K562 (cell line): ENCODE measurements around the gene COPB2. TPM values are rescaled to one million over a fixed set of nuclear protein-coding genes. Genes with fewer than 3 reads are reported as not detected.

Source experiments
- ATAC-seq: fragments of 200-7000 bp; cut with Tn5 transposase; 3 replicates; pipeline ENCODE4 v1.9.1; 2020; ENCODE audit warnings: moderate library complexity
- BruUV-seq: library from RNA; stranded (reverse); fragments of 400-500 nt; replicated peaks from 2 replicates; lab custom pipeline; 2021; lab: Mats Ljungman, UMichigan
- CTCF ChIA-PET: fragments of 300-600 bp; formaldehyde crosslinking; extraction: SDS; loops from one replicate; lab custom pipeline; 2021; ENCODE audit warnings: low intra/inter-chr PET ratio; lab: Yijun Ruan, JAX
- POLR2A ChIA-PET: fragments of 300-600, 350-650 bp; sonication (Branson Sonifier 250); formaldehyde crosslinking; extraction: SDS; loops from one replicate; lab custom pipeline; 2021; ENCODE audit warnings: antibody characterized with exemption, inconsistent platforms; lab: Yijun Ruan, JAX
- DNase-seq, 4 experiments: peaks; one replicate each; pipeline versions ENCODE4 v3.0.0 to v3.0.0-alpha.2; 2011 to 2018; ENCODE audit warnings: low spot score in 3 of 4, mixed read lengths in 3 of 4; ENCODE audit errors: extremely low read depth in 1 of 4
- FAIRE-seq: peaks from 2 replicates; lab custom pipeline; 2011; peaks lifted over from hg19 to GRCh38; lab: Jason Lieb, UNC
- H2AFZ ChIP-seq: 2 replicates; pipeline ENCODE4 v1.6.0; 2011; ENCODE audit warnings: low read depth, low read length, control low read depth, inconsistent platforms
- H3K27ac ChIP-seq: fragments of 200-600 bp; 3 replicates; pipeline ENCODE4 v1.8.0; 2011; ENCODE audit warnings: low read depth, mild to moderate bottlenecking, control low read depth, inconsistent platforms, low read length, moderate library complexity, mixed read lengths; ENCODE audit errors: extremely low read depth
- H3K27me3 ChIP-seq, 2 experiments: fragments of 300-600 bp in 1 of 2; 2 replicates in 1 of 2; 3 replicates in 1 of 2; pipeline versions ENCODE4 v1.6.0 to v1.8.0; 2011; ENCODE audit warnings: inconsistent platforms in 2 of 2, low read length in 2 of 2, mild to moderate bottlenecking in 1 of 2, mixed read lengths in 1 of 2, moderate library complexity in 1 of 2; ENCODE audit not compliant: control insufficient read depth in 2 of 2, insufficient read depth in 2 of 2
- H3K36me3 ChIP-seq: fragments of 300-600 bp; 3 replicates; pipeline ENCODE4 v1.8.0; 2011; ENCODE audit warnings: mild to moderate bottlenecking, low read length, inconsistent platforms; ENCODE audit not compliant: control insufficient read depth, insufficient read depth
- H3K4me1 ChIP-seq, 2 experiments: fragments of 200-600 bp in 1 of 2; replicated peaks in 1 of 2; 2 replicates in 1 of 2; 3 replicates in 1 of 2; pipeline versions ENCODE4 v1.5.1 to v1.8.0; 2011; ENCODE audit warnings: inconsistent platforms in 2 of 2, low read length in 2 of 2, mild to moderate bottlenecking in 1 of 2, mixed read lengths in 1 of 2, moderate library complexity in 1 of 2; ENCODE audit not compliant: control insufficient read depth in 2 of 2, insufficient read depth in 2 of 2
- H3K4me2 ChIP-seq: 2 replicates; pipeline ENCODE4 v1.6.1; 2011; ENCODE audit warnings: low read length, control low read depth, inconsistent platforms, mixed read lengths; ENCODE audit not compliant: insufficient read depth
- H3K4me3 ChIP-seq: fragments of 200-600 bp; sonication (generic), shearing (Covaris generic); 2 replicates; pipeline ENCODE4 v1.5.1; 2016; ENCODE audit warnings: control low read depth, inconsistent platforms
- H3K79me2 ChIP-seq: fragments of 200-600 bp; 3 replicates; pipeline ENCODE4 v1.8.0; 2011; ENCODE audit warnings: low read length, inconsistent platforms; ENCODE audit not compliant: control insufficient read depth, insufficient read depth
- H3K9ac ChIP-seq, 2 experiments: 2 replicates each; pipeline versions ENCODE4 v1.6.0 to v1.6.1; 2011; ENCODE audit warnings: low read depth in 2 of 2, low read length in 2 of 2, control low read depth in 1 of 2, inconsistent platforms in 1 of 2, mild to moderate bottlenecking in 1 of 2, mixed read lengths in 1 of 2; ENCODE audit not compliant: insufficient read depth in 1 of 2
- H3K9me1 ChIP-seq: one replicate; pipeline ENCODE4 v1.6.0; 2011; ENCODE audit warnings: inconsistent platforms, mild to moderate bottlenecking, low read length, moderate library complexity; ENCODE audit not compliant: control insufficient read depth, insufficient read depth
- H3K9me3 ChIP-seq: replicated peaks from 2 replicates; pipeline ENCODE4 v1.5.1; 2011; ENCODE audit warnings: low read depth, low read length, inconsistent platforms; ENCODE audit not compliant: control insufficient read depth, insufficient read depth
- H4K20me1 ChIP-seq: replicated peaks from 2 replicates; pipeline ENCODE4 v1.6.1; 2011; ENCODE audit warnings: low read length, inconsistent platforms, mixed read lengths; ENCODE audit not compliant: control insufficient read depth, insufficient read depth
- NCOA6 ChIP-seq: fragments of 450-650 bp; IDR thresholded peaks from 2 replicates; pipeline ENCODE4 v1.6.1; 2017; ENCODE audit warnings: mild to moderate bottlenecking
- NFE2 ChIP-seq: IDR thresholded peaks from 2 replicates; pipeline ENCODE4 v1.6.1; 2014; ENCODE audit warnings: antibody characterized with exemption, low read depth
- NFIC ChIP-seq: fragments of 450-650 bp; IDR thresholded peaks from 2 replicates; pipeline ENCODE4 v1.6.1; 2017; ENCODE audit warnings: mild to moderate bottlenecking, inconsistent platforms
- POLR2A ChIP-seq: fragments of 450-650 bp; conservative IDR thresholded peaks from 2 replicates; pipeline ENCODE4 v1.6.1; 2016
- RBFOX2 ChIP-seq: fragments of 200-400 bp; formaldehyde crosslinking; IDR thresholded peaks from 2 replicates; pipeline ENCODE4 v1.6.1; 2017; ENCODE audit warnings: low read depth, mild to moderate bottlenecking, low read length, moderate library complexity
- ZNF280B ChIP-seq: fragments of 250-450 bp; sonication (Bioruptor Pico); IDR thresholded peaks from 2 replicates; pipeline ENCODE4 v1.5.1; 2021; ENCODE audit warnings: mild to moderate bottlenecking
- WGBS: fragments of 100-300 bp; shearing (Covaris generic); methylation state at CpG from one replicate; pipeline ENCODE4 v1.1.6; 2016; ENCODE audit warnings: low coverage, mixed read lengths; ENCODE audit not compliant: insufficient coverage; ENCODE audit errors: missing lambda C conversion rate; 5-methylcytosine and 5-hydroxymethylcytosine counted together
- in situ Hi-C: fragments of 300-500 bp; cut with MboI; formaldehyde crosslinking; loops from 4 replicates; pipeline ENCODE4 v1.15.0; 2018; ENCODE audit warnings: inconsistent platforms, mixed read lengths
- intact Hi-C: fragments of 100-400 bp; cut with micrococcal nuclease; formaldehyde crosslinking; loops from 2 replicates; pipeline ENCODE4 v1.14.2; 2022
- polyA plus RNA-seq, 8 experiments: library from polyadenylated mRNA; depleted of rRNA in 4 of 8; stranded (reverse) in 5 of 8; unstranded in 3 of 8; fragments of >200 nt; fragmentation: Nextera tagmentation in 2 of 8; fragmentation: Illumina TruSeq in 1 of 8; extraction: Ambion mirVana in 2 of 8; extraction: Trizol in 1 of 8; gene quantifications; 2 replicates each; pipeline versions ENCODE4 v1.2.1 to v1.2.3, GENCODE V29; 2011 to 2014; ENCODE audit warnings: inconsistent platforms in 1 of 8, missing spikeins in 1 of 8
- total RNA-seq, 7 experiments: library from RNA; depleted of rRNA in 6 of 7; stranded (reverse); fragments of >200 nt in 6 of 7; fragmentation: Illumina TruSeq in 2 of 7; extraction: Trizol in 2 of 7; gene quantifications; 2 replicates each; pipeline versions ENCODE4 v1.2.1 to v1.2.3, GENCODE V29; 2011 to 2021; ENCODE audit warnings: low replicate concordance in 1 of 7

Gene COPB2
- total and polyA plus RNA-seq, 9 of the 15 experiments (the other 6 are each of a cell fraction or from before 2014, with no cell fraction given) = 64.3 to 189 (median 130) TPM

GRCh38 chr3:139358841-139359562 lies 30.4 kb downstream of the COPB2 start:
- Histone ChIP-seq H3K79me2 (no peaks in the 10 kb centered on the region), H3K36me3 (peaks cover 99% of the 10 kb centered on the region), H3K4me1 (peaks cover 0 to 10% of the 10 kb centered on the region in 2 experiments; a peak in 2 of 5 replicates), H3K9ac (no peak overlapping the region), H3K27ac (no peak overlapping the region)
- CTCF ChIA-PET = no interaction called here
- TF ChIP-seq NCOA6 = no peak
- 0 out of 2 replicates have a peak, but pooled peaks have one; percentile 13 for TF ChIP-seq NFIC
- TF ChIP-seq POLR2A = 0 out of 2 replicates have a peak, but pooled peaks have one; percentile 6
- no peak for TF ChIP-seq NFE2
- TF ChIP-seq, all 486 proteins: peak for 2
- in situ Hi-C loops = no loop called here
- no peak overlapping the region for H3K4me3 ChIP-seq
- POLR2A ChIA-PET = interaction anchor here (0.7 kb wide), 1 partner anchor 14 kb away, joined by 3 read pairs; no protein-coding TSS in a partner anchor
- H3K27me3 ChIP-seq = no peaks in the 10 kb centered on the region
- H3K9me3 ChIP-seq = no peaks in the 10 kb centered on the region
- no peak for ATAC-seq
- no peak overlapping the region for H2AFZ ChIP-seq
- 83% methylated on average over 3 of the region's 3 CpGs for WGBS
- H3K4me2 ChIP-seq = no peak overlapping the region
- BruUV-seq = no TSS peak
- no peaks in the 10 kb centered on the region; the same call in 1 of the 2 replicates for H4K20me1 ChIP-seq
- DNase-seq = no peak
- intact Hi-C loops = no loop called here
- FAIRE-seq = no peak
- H3K9me1 ChIP-seq = peaks cover 3% of the 10 kb centered on the region

GRCh38 chr3:139357899-139358298 lies 31.5 kb downstream of the COPB2 start:
- Histone ChIP-seq H3K4me2 (no peak overlapping the region), H3K9me1 (peaks cover 3% of the 10 kb centered on the region), H3K9ac (no peak overlapping the region), H3K4me1 (peaks cover 0 to 10% of the 10 kb centered on the region in 2 experiments; a peak in 2 of 5 replicates), H3K27ac (no peak overlapping the region), H2AFZ (no peak overlapping the region), H3K36me3 (peaks cover 99% of the 10 kb centered on the region), H3K9me3 (no peaks in the 10 kb centered on the region), H4K20me1 (no peaks in the 10 kb centered on the region; the same call in 1 of the 2 replicates), H3K27me3 (no peaks in the 10 kb centered on the region), H3K79me2 (no peaks in the 10 kb centered on the region), H3K4me3 (no peak overlapping the region)
- intact Hi-C loops = no loop called here
- 79% methylated on average over 4 of the region's 4 CpGs for WGBS
- no TSS peak for BruUV-seq
- ATAC-seq (no peak), DNase-seq (no peak), FAIRE-seq (no peak)
- in situ Hi-C loops = no loop called here
- TF ChIP-seq RBFOX2 (peak; percentile 40; the same call in 1 of the 2 replicates), ZNF280B (CRISPR knock-in tag) (no peak), POLR2A (0 out of 2 replicates have a peak, but pooled peaks have one; percentile 0)
- POLR2A ChIA-PET = no interaction called here
- CTCF ChIA-PET = no interaction called here
